Ishikawa (cell line): ENCODE results near the gene OTOP2.
A peak's percentile ranks its signal among the peaks of the same experiment; 100 is the strongest.

Experiments used
- CEBPB ChIP-seq: IDR thresholded peaks from 2 replicates; pipeline ENCODE4 v1.6.1; 2012
- CREB1 ChIP-seq: IDR thresholded peaks from 2 replicates; pipeline ENCODE4 v1.6.1; 2012; ENCODE audit warnings: low read depth
- EGR1 ChIP-seq: IDR thresholded peaks from 2 replicates; pipeline ENCODE4 v1.6.1; 2012
- EP300 ChIP-seq: IDR thresholded peaks from 2 replicates; pipeline ENCODE4 v1.6.1; 2012; ENCODE audit warnings: borderline replicate concordance
- FOXM1 ChIP-seq: IDR thresholded peaks from 2 replicates; pipeline ENCODE4 v1.6.1; 2012; ENCODE audit warnings: low read depth, borderline replicate concordance
- NFIC ChIP-seq: IDR thresholded peaks from 2 replicates; pipeline ENCODE4 v1.6.1; 2012
- RAD21 ChIP-seq: IDR thresholded peaks from 2 replicates; pipeline ENCODE4 v1.6.1; 2012; ENCODE audit warnings: low read depth
- TAF1 ChIP-seq: IDR thresholded peaks from 2 replicates; pipeline ENCODE4 v1.6.1; 2012; ENCODE audit warnings: low read depth, mild to moderate bottlenecking
- TCF12 ChIP-seq: IDR thresholded peaks from 2 replicates; pipeline ENCODE4 v1.6.1; 2012; ENCODE audit warnings: low read depth
- TEAD4 ChIP-seq: IDR thresholded peaks from 2 replicates; pipeline ENCODE4 v1.6.1; 2012
- YY1 ChIP-seq: IDR thresholded peaks from 2 replicates; pipeline ENCODE4 v1.6.1; 2012; ENCODE audit warnings: low read depth
- ZBTB7A ChIP-seq: IDR thresholded peaks from 2 replicates; pipeline ENCODE4 v1.6.1; 2012; ENCODE audit warnings: low read depth
- TF ChIP-seq, protein P1 (sequence below): IDR thresholded peaks from 2 replicates; pipeline ENCODE4 v1.6.1; 2012; ENCODE audit warnings: low read depth, mild to moderate bottlenecking
- TF ChIP-seq, protein P2 (sequence below): IDR thresholded peaks from 2 replicates; pipeline ENCODE4 v1.6.1; 2012
- TF ChIP-seq, protein P3 (sequence below): IDR thresholded peaks from 2 replicates; pipeline ENCODE4 v1.6.1; 2012

Gene OTOP2

GRCh38 chr17:74963656-74964055, 39.6 kb downstream of the OTOP2 start:
- TF ChIP-seq ZBTB7A (peak; percentile 34; the same call in 1 of the 2 replicates), CEBPB (no peak), TEAD4 (no peak)

DNA sequence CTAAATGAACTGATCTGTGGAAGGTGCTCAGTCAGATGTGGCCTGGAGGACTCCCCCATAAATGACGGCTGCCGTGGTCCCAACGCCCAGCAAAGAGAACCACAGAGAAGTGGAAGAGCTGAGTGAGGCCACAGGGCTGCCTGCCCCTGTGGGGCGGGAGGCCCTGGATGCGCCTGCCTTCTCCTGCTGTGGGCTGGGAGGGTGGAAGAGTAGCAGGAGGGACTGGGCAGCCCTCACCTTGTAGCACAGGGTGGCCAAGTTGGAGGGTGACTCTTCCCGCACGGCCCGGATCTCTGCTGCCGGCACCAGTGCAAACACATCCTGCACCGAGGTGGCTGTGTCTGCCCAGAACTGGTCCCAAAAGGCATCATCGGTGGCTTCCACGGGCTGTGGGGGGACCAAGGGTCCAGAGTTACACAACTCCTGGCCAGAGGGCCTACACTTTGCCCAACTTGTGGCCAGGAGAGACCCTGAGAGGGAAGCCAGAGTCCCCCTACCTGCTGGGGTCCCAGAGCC, 40.2 kb downstream of the OTOP2 start:
- no peak for TF ChIP-seq EP300
- no peak for TF ChIP-seq RAD21
- no peak for TF ChIP-seq ZBTB7A
- TF ChIP-seq YY1, result no peak
- TF ChIP-seq CREB1, result no peak
- no peak for TF ChIP-seq TAF1
- TF ChIP-seq EGR1, result no peak
- no peak for TF ChIP-seq TCF12
- TF ChIP-seq NFIC, result no peak
- TF ChIP-seq, protein P1, sequence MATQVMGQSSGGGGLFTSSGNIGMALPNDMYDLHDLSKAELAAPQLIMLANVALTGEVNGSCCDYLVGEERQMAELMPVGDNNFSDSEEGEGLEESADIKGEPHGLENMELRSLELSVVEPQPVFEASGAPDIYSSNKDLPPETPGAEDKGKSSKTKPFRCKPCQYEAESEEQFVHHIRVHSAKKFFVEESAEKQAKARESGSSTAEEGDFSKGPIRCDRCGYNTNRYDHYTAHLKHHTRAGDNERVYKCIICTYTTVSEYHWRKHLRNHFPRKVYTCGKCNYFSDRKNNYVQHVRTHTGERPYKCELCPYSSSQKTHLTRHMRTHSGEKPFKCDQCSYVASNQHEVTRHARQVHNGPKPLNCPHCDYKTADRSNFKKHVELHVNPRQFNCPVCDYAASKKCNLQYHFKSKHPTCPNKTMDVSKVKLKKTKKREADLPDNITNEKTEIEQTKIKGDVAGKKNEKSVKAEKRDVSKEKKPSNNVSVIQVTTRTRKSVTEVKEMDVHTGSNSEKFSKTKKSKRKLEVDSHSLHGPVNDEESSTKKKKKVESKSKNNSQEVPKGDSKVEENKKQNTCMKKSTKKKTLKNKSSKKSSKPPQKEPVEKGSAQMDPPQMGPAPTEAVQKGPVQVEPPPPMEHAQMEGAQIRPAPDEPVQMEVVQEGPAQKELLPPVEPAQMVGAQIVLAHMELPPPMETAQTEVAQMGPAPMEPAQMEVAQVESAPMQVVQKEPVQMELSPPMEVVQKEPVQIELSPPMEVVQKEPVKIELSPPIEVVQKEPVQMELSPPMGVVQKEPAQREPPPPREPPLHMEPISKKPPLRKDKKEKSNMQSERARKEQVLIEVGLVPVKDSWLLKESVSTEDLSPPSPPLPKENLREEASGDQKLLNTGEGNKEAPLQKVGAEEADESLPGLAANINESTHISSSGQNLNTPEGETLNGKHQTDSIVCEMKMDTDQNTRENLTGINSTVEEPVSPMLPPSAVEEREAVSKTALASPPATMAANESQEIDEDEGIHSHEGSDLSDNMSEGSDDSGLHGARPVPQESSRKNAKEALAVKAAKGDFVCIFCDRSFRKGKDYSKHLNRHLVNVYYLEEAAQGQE, result no peak
- TF ChIP-seq FOXM1, result no peak
- TF ChIP-seq, protein P2, sequence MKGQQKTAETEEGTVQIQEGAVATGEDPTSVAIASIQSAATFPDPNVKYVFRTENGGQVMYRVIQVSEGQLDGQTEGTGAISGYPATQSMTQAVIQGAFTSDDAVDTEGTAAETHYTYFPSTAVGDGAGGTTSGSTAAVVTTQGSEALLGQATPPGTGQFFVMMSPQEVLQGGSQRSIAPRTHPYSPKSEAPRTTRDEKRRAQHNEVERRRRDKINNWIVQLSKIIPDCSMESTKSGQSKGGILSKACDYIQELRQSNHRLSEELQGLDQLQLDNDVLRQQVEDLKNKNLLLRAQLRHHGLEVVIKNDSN, result no peak
- no peak for TF ChIP-seq CEBPB
- TF ChIP-seq TEAD4, result no peak
- TF ChIP-seq, protein P3, sequence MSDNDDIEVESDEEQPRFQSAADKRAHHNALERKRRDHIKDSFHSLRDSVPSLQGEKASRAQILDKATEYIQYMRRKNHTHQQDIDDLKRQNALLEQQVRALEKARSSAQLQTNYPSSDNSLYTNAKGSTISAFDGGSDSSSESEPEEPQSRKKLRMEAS, result no peak

GRCh38 chr17:74964988-74965622, 41.0 kb downstream of the OTOP2 start:
- TF ChIP-seq EP300 (no peak), TEAD4 (no peak), EGR1 (no peak), CEBPB (no peak), YY1 (no peak), FOXM1 (no peak)
- TF ChIP-seq, protein P3, result no peak
- TF ChIP-seq, protein P2, result no peak

- TF ChIP-seq, protein P1, result no peak
- TF ChIP-seq EGR1, result 0 out of 2 replicates have a peak, but pooled peaks have one; percentile 20
- TF ChIP-seq FOXM1, result peak; percentile 64; the same call in 1 of the 2 replicates
- TF ChIP-seq, protein P2, result peak; percentile 69
- 0 out of 2 replicates have a peak, but pooled peaks have one; percentile 7 for TF ChIP-seq RAD21
- peak; percentile 75 for TF ChIP-seq YY1
- no peak for TF ChIP-seq CREB1
- TF ChIP-seq TAF1, result no peak; the same call in 1 of the 2 replicates
- TF ChIP-seq NFIC, result peak; percentile 97
- peak; percentile 54 for TF ChIP-seq TEAD4
- peak; percentile 93 for TF ChIP-seq TCF12
- TF ChIP-seq CEBPB, result no peak
- TF ChIP-seq EP300, result peak; percentile 86
- peak; percentile 99 for TF ChIP-seq ZBTB7A
- TF ChIP-seq, protein P3, result peak; percentile 91
Measured at GRCh38 chr17:74968361-74968780, 44.3 kb downstream of the OTOP2 start.

- TF ChIP-seq, protein P3, result no peak
- TF ChIP-seq, protein P2, result no peak
- TF ChIP-seq TCF12 (no peak), NFIC (no peak), ZBTB7A (no peak), EP300 (no peak), TEAD4 (no peak), TAF1 (no peak), CEBPB (no peak), RAD21 (no peak), CREB1 (no peak), YY1 (no peak), FOXM1 (no peak), EGR1 (no peak)
- TF ChIP-seq, protein P1, result no peak
Measured at GRCh38 chr17:74970395-74970794, 46.3 kb downstream of the OTOP2 start.
